HEK293 (cell line): Measurements from ENCODE around the gene SLC4A1AP.

Experiments
- CTCF ChIA-PET: fragments of 350-600 bp; formaldehyde crosslinking; extraction: SDS; loops from one replicate; lab custom pipeline; 2021; ENCODE audit warnings: antibody characterized with exemption; lab: Yijun Ruan, JAX
- POLR2A ChIA-PET: fragments of 300-600 bp; formaldehyde crosslinking; extraction: SDS; loops from one replicate; lab custom pipeline; 2020; ENCODE audit warnings: antibody characterized with exemption, inconsistent platforms; lab: Yijun Ruan, JAX
- H3K27ac ChIP-seq: fragments of 200-500 bp; sonication (Bioruptor generic); 2 replicates; pipeline ENCODE4 v1.5.1; 2014; ENCODE audit warnings: low read depth, low read length, control low read depth, inconsistent platforms; ENCODE audit errors: extremely low read depth
- H3K36me3 ChIP-seq, 2 experiments: fragments of 200-500 bp in 1 of 2; sonication (Bioruptor generic) in 1 of 2; 1 replicate in 1 of 2; 2 replicates in 1 of 2; pipeline ENCODE4 v1.5.1; 2014 to 2017; ENCODE audit warnings: inconsistent platforms in 2 of 2, low read length in 2 of 2; ENCODE audit not compliant: control insufficient read depth in 2 of 2, insufficient read depth in 1 of 2
- H3K4me1 ChIP-seq: fragments of 200-500 bp; sonication (Bioruptor generic); 2 replicates; pipeline ENCODE4 v1.5.1; 2014; ENCODE audit warnings: mild to moderate bottlenecking, low read length, inconsistent platforms; ENCODE audit not compliant: control insufficient read depth, insufficient read depth
- H3K4me3 ChIP-seq: 2 replicates; pipeline ENCODE4 v1.5.1; 2011; ENCODE audit warnings: low read depth, mild to moderate bottlenecking, control low read depth, low read length, moderate library complexity
- H3K9me3 ChIP-seq: fragments of 200-500 bp; sonication (Bioruptor generic); 2 replicates; pipeline ENCODE4 v1.5.1; 2014; ENCODE audit warnings: low read depth, low read length, inconsistent platforms; ENCODE audit not compliant: control insufficient read depth, insufficient read depth
- BCL11B ChIP-seq: fragments of 450-650 bp; formaldehyde crosslinking; IDR thresholded peaks from 2 replicates; pipeline ENCODE4 v1.5.1; 2016; ENCODE audit warnings: low read depth, missing biosample characterization, missing genetic modification characterization
- EGR2 ChIP-seq: fragments of 450-650 bp; formaldehyde crosslinking; IDR thresholded peaks from 2 replicates; pipeline ENCODE4 v1.5.1; 2016; ENCODE audit warnings: low read depth, missing biosample characterization, missing genetic modification characterization
- GLIS1 ChIP-seq: fragments of 450-650 bp; formaldehyde crosslinking; IDR thresholded peaks from 2 replicates; pipeline ENCODE4 v1.5.1; 2016; ENCODE audit warnings: missing biosample characterization, missing genetic modification characterization
- HOXC10 ChIP-seq: sonication (generic); formaldehyde crosslinking; IDR thresholded peaks from 2 replicates; pipeline ENCODE4 v1.8.1; 2023; ENCODE audit warnings: mild to moderate bottlenecking, missing genetic modification reagents
- KLF8 ChIP-seq: fragments of 450-650 bp; formaldehyde crosslinking; IDR thresholded peaks from 2 replicates; pipeline ENCODE4 v1.5.1; 2016; ENCODE audit warnings: missing biosample characterization, missing genetic modification characterization
- PRDM1 ChIP-seq: fragments of 450-650 bp; formaldehyde crosslinking; IDR thresholded peaks from 2 replicates; pipeline ENCODE4; 2016; ENCODE audit warnings: missing biosample characterization, missing genetic modification characterization
- PRDM10 ChIP-seq: fragments of 450-650 bp; formaldehyde crosslinking; IDR thresholded peaks from 2 replicates; pipeline ENCODE4 v1.5.1; 2016; ENCODE audit warnings: missing biosample characterization, missing genetic modification characterization
- TCF7L2 ChIP-seq: IDR thresholded peaks from 2 replicates; pipeline ENCODE4 v1.6.1; 2011; ENCODE audit warnings: low read depth, mild to moderate bottlenecking, inconsistent platforms, low read length, moderate library complexity, borderline replicate concordance
- ZBTB26 ChIP-seq: fragments of 450-650 bp; formaldehyde crosslinking; optimal IDR thresholded peaks from 2 replicates; pipeline ENCODE3; 2016; ENCODE audit warnings: missing biosample characterization, mild to moderate bottlenecking, missing genetic modification characterization
- ZIC2 ChIP-seq: fragments of 450-650 bp; formaldehyde crosslinking; IDR thresholded peaks from 2 replicates; pipeline ENCODE4 v1.5.1; 2016; ENCODE audit warnings: missing biosample characterization, missing genetic modification characterization
- ZNF10 ChIP-seq: fragments of 450-650 bp; formaldehyde crosslinking; IDR thresholded peaks from 2 replicates; pipeline ENCODE4 v1.5.1; 2017; ENCODE audit warnings: missing biosample characterization, missing genetic modification characterization
- ZNF24 ChIP-seq: fragments of 450-650 bp; formaldehyde crosslinking; IDR thresholded peaks from 2 replicates; pipeline ENCODE4 v1.5.1; 2016; ENCODE audit warnings: missing biosample characterization, missing genetic modification characterization
- ZNF302 ChIP-seq: fragments of 450-650 bp; formaldehyde crosslinking; IDR thresholded peaks from 2 replicates; pipeline ENCODE4 v1.5.1; 2016; ENCODE audit warnings: missing biosample characterization, missing genetic modification characterization, low read depth
- ZNF473 ChIP-seq: fragments of 450-650 bp; formaldehyde crosslinking; IDR thresholded peaks from 2 replicates; pipeline ENCODE4 v1.5.1; 2017; ENCODE audit warnings: missing biosample characterization, missing genetic modification characterization
- ZNF548 ChIP-seq: fragments of 450-650 bp; formaldehyde crosslinking; IDR thresholded peaks from 2 replicates; pipeline ENCODE4 v1.5.1; 2016; ENCODE audit warnings: missing biosample characterization, missing genetic modification characterization
- ZNF549 ChIP-seq: fragments of 450-650 bp; IDR thresholded peaks from 2 replicates; pipeline ENCODE4 v1.5.1; 2018; ENCODE audit warnings: missing biosample characterization, missing genetic modification characterization, mild to moderate bottlenecking, inconsistent platforms, moderate library complexity
- ZNF561 ChIP-seq: fragments of 450-650 bp; IDR thresholded peaks from 2 replicates; pipeline ENCODE4 v1.5.1; 2018; ENCODE audit warnings: missing biosample characterization, missing genetic modification characterization, borderline replicate concordance
- ZNF571 ChIP-seq: fragments of 450-650 bp; formaldehyde crosslinking; IDR thresholded peaks from 2 replicates; pipeline ENCODE4 v1.5.0; 2017; ENCODE audit warnings: missing biosample characterization, missing genetic modification characterization
- ZNF596 ChIP-seq: fragments of 450-650 bp; IDR thresholded peaks from 2 replicates; pipeline ENCODE4 v1.5.0; 2018; ENCODE audit warnings: missing biosample characterization, mild to moderate bottlenecking, missing genetic modification characterization, moderate library complexity
- ZNF777 ChIP-seq: fragments of 450-650 bp; formaldehyde crosslinking; IDR thresholded peaks from 2 replicates; pipeline ENCODE4 v1.5.1; 2017; ENCODE audit warnings: missing biosample characterization, missing genetic modification characterization, borderline replicate concordance
- TF ChIP-seq, protein P1 (sequence below): fragments of 450-650 bp; formaldehyde crosslinking; IDR thresholded peaks from 2 replicates; pipeline ENCODE4 v1.5.1; 2016; ENCODE audit warnings: missing biosample characterization, missing genetic modification characterization
- TF ChIP-seq, protein P2 (sequence below): fragments of 450-650 bp; formaldehyde crosslinking; IDR thresholded peaks from 2 replicates; pipeline ENCODE4 v1.5.1; 2016; ENCODE audit warnings: missing biosample characterization, missing genetic modification characterization
- TF ChIP-seq, protein P3 (sequence below): fragments of 450-650 bp; formaldehyde crosslinking; IDR thresholded peaks from 2 replicates; pipeline ENCODE4 v1.5.1; 2016; ENCODE audit warnings: missing biosample characterization, missing genetic modification characterization

The SLC4A1AP gene

DNA sequence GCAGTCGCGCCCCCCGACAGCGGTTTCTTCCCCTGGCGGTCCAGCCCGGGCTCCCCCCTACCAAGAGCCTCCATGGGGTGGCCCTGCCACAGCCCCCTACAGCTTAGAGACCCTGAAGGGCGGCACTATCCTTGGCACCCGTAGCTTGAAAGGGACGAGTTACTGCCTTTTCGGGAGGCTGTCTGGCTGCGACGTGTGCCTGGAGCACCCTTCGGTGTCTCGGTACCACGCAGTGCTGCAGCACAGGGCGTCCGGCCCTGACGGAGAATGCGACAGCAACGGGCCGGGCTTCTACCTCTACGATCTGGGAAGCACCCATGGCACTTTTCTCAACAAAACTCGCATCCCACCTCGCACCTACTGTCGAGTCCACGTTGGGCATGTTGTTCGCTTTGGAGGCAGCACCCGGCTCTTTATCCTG, 475 bp downstream of the SLC4A1AP start:
- H3K36me3 ChIP-seq, result peaks cover 43 to 56% of the 10 kb centered on the region in 2 experiments
- peak overlapping the region; percentile 78 for H3K4me3 ChIP-seq
- ChIA-PET POLR2A (interaction anchor here (0.7 to 1.7 kb wide), 8 partner anchors 9 to 255 kb away, joined by 3 to 14 read pairs (median 6); partner anchors contain the start of genes CCDC121, GPN1, PPM1G and ZNF512), CTCF (interaction anchor here (0.6 to 3.6 kb wide), 3 partner anchors 9 to 19 kb away, joined by 3 to 28 read pairs (median 4); no protein-coding TSS in a partner anchor)
- TF ChIP-seq KLF8 (tag by site-specific recombination) (no peak), GLIS1 (tag by site-specific recombination) (peak; percentile 47), ZNF571 (tag by site-specific recombination) (no peak), ZIC2 (peak; percentile 33), TCF7L2 (no peak), ZNF777 (tag by site-specific recombination) (0 out of 2 replicates have a peak, but pooled peaks have one; percentile 16), ZNF596 (tag by site-specific recombination) (no peak), ZBTB26 (no peak), ZNF549 (tag by site-specific recombination) (no peak), ZNF24 (tag by site-specific recombination) (no peak), PRDM10 (tag by site-specific recombination) (no peak), EGR2 (no peak), ZNF473 (no peak), BCL11B (no peak), ZNF302 (tag by site-specific recombination) (no peak), HOXC10 (CRISPR knock-in tag) (no peak), ZNF548 (tag by site-specific recombination) (no peak), PRDM1 (tag by site-specific recombination) (no peak), ZNF10 (tag by site-specific recombination) (no peak), ZNF561 (no peak)
- TF ChIP-seq, protein P1, sequence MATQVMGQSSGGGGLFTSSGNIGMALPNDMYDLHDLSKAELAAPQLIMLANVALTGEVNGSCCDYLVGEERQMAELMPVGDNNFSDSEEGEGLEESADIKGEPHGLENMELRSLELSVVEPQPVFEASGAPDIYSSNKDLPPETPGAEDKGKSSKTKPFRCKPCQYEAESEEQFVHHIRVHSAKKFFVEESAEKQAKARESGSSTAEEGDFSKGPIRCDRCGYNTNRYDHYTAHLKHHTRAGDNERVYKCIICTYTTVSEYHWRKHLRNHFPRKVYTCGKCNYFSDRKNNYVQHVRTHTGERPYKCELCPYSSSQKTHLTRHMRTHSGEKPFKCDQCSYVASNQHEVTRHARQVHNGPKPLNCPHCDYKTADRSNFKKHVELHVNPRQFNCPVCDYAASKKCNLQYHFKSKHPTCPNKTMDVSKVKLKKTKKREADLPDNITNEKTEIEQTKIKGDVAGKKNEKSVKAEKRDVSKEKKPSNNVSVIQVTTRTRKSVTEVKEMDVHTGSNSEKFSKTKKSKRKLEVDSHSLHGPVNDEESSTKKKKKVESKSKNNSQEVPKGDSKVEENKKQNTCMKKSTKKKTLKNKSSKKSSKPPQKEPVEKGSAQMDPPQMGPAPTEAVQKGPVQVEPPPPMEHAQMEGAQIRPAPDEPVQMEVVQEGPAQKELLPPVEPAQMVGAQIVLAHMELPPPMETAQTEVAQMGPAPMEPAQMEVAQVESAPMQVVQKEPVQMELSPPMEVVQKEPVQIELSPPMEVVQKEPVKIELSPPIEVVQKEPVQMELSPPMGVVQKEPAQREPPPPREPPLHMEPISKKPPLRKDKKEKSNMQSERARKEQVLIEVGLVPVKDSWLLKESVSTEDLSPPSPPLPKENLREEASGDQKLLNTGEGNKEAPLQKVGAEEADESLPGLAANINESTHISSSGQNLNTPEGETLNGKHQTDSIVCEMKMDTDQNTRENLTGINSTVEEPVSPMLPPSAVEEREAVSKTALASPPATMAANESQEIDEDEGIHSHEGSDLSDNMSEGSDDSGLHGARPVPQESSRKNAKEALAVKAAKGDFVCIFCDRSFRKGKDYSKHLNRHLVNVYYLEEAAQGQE (tag by site-specific recombination), result no peak
- TF ChIP-seq, protein P2, sequence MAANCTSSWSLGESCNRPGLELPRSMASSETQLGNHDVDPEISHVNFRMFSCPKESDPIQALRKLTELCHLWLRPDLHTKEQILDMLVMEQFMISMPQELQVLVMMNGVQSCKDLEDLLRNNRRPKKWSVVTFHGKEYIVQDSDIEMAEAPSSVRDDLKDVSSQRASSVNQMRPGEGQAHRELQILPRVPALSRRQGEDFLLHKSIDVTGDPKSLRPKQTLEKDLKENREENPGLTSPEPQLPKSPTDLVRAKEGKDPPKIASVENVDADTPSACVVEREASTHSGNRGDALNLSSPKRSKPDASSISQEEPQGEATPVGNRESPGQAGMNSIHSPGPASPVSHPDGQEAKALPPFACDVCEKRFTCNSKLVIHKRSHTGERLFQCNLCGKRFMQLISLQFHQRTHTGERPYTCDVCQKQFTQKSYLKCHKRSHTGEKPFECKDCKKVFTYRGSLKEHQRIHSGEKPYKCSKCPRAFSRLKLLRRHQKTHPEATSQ (tag by site-specific recombination), result no peak
- TF ChIP-seq, protein P3, sequence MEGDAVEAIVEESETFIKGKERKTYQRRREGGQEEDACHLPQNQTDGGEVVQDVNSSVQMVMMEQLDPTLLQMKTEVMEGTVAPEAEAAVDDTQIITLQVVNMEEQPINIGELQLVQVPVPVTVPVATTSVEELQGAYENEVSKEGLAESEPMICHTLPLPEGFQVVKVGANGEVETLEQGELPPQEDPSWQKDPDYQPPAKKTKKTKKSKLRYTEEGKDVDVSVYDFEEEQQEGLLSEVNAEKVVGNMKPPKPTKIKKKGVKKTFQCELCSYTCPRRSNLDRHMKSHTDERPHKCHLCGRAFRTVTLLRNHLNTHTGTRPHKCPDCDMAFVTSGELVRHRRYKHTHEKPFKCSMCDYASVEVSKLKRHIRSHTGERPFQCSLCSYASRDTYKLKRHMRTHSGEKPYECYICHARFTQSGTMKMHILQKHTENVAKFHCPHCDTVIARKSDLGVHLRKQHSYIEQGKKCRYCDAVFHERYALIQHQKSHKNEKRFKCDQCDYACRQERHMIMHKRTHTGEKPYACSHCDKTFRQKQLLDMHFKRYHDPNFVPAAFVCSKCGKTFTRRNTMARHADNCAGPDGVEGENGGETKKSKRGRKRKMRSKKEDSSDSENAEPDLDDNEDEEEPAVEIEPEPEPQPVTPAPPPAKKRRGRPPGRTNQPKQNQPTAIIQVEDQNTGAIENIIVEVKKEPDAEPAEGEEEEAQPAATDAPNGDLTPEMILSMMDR, result no peak; the same call in 1 of the 2 replicates
- no peaks in the 10 kb centered on the region for H3K9me3 ChIP-seq
- H3K27ac ChIP-seq, result peak overlapping the region; percentile 72; the same call in 1 of the 2 replicates
- peaks cover 7% of the 10 kb centered on the region; the same call in 1 of the 2 replicates for H3K4me1 ChIP-seq
